Kidney (tissue), 14 donors: ENCODE data around the gene XYLT1. TPM values are rescaled to one million over a fixed set of nuclear protein-coding genes. Genes with fewer than 3 reads are reported as not detected.

ENCODE experiments used
- DNase-seq, 5 donors: peaks; one replicate each; pipeline ENCODE4 v3.0.0-alpha.2; 2013 to 2020
- FAIRE-seq: peaks from 2 replicates; lab custom pipeline; 2012; peaks lifted over from hg19 to GRCh38; lab: Jason Lieb, UNC
- H3K27ac ChIP-seq, 2 donors: one replicate each; pipeline ENCODE4 v1.7.0; 2013; ENCODE audit warnings: low read depth in 2 of 2, low read length in 2 of 2, inconsistent platforms in 1 of 2
- H3K27me3 ChIP-seq: one replicate; pipeline ENCODE4 v1.7.1; 2013; ENCODE audit warnings: low read length, inconsistent platforms; ENCODE audit not compliant: control insufficient read depth, insufficient read depth
- H3K36me3 ChIP-seq, 3 donors: one replicate each; pipeline versions ENCODE4 v1.7.0 to v1.7.1; 2013; ENCODE audit warnings: low read length in 3 of 3, control low read depth in 1 of 3, inconsistent platforms in 1 of 3; ENCODE audit not compliant: insufficient read depth in 3 of 3, control insufficient read depth in 2 of 3
- H3K4me1 ChIP-seq, 3 donors: one replicate each; pipeline versions ENCODE4 v1.7.0 to v1.7.1; 2013; ENCODE audit warnings: low read length in 3 of 3, inconsistent platforms in 1 of 3, low read depth in 1 of 3; ENCODE audit not compliant: control insufficient read depth in 2 of 3, insufficient read depth in 2 of 3
- H3K4me3 ChIP-seq, 3 donors: one replicate each; pipeline versions ENCODE4 v1.7.0 to v1.8.1; 2013; ENCODE audit warnings: low read length in 3 of 3, control low read depth in 1 of 3, inconsistent platforms in 1 of 3
- H3K9ac ChIP-seq, 3 donors: one replicate each; pipeline versions ENCODE4 v1.7.0 to v1.7.1; 2013; ENCODE audit warnings: low read length in 3 of 3, control low read depth in 1 of 3, inconsistent platforms in 1 of 3
- H3K9me3 ChIP-seq, 3 donors: one replicate each; pipeline versions ENCODE4 v1.7.0 to v1.7.1; 2013; ENCODE audit warnings: low read length in 3 of 3, control low read depth in 1 of 3, inconsistent platforms in 1 of 3; ENCODE audit not compliant: control insufficient read depth in 2 of 3, insufficient read depth in 1 of 3
- CTCF ChIP-seq: IDR thresholded peaks from 3 replicates; pipeline ENCODE4 v1.5.1; 2012; ENCODE audit warnings: mild to moderate bottlenecking, moderate library complexity, borderline replicate concordance; ENCODE audit not compliant: insufficient read depth; ENCODE audit errors: extremely low read depth
- intact Hi-C: fragments of 100-400 bp; cut with DNase I; formaldehyde crosslinking; loops from one replicate; pipeline ENCODE4 v1.11.1; 2022
- polyA plus RNA-seq: library from polyadenylated mRNA; stranded (reverse); fragments of 350-450 nt; fragmentation: Illumina TruSeq; extraction: RNeasy Lipid Tissue Mini Kit (QIAGEN cat#74804); gene quantifications from one replicate; pipeline ENCODE4 v1.2.3, GENCODE V29; 2014; ENCODE audit warnings: low read depth, low replicate concordance; ENCODE audit not compliant: insufficient read depth
- total RNA-seq: library from RNA; stranded (reverse); fragmentation: NEBNext Ultra II Directional; extraction: Animal tissue kit (Norgen Biotek cat#: 25700); gene quantifications from one replicate; pipeline ENCODE4 v1.2.1, GENCODE V29; 2021
- donor health status: control.
- donor health status: control.
- donor health status: control.
- donor health status: control.
- donor health status: control.
- donor health status: DM: yes; HTN: yes; CAD: no.
- donor health status: Normal renal cell carcinoma (clear cell type).

XYLT1 gene
- total and polyA plus RNA-seq, 2 donors from 2014 or later = 0.52 to 7.6 TPM

GRCh38 chr16:17461951-17462729, 8.6 kb downstream of the XYLT1 start:
- Histone ChIP-seq H3K4me1 (no peaks in the 10 kb centered on the region), H3K36me3 (no peaks in the 10 kb centered on the region), H3K4me3 (no peak overlapping the region), H3K27ac (no peak overlapping the region), H3K27me3 (no peaks in the 10 kb centered on the region), H3K9ac (no peak overlapping the region), H3K9me3 (no peaks in the 10 kb centered on the region)
- no peak for TF ChIP-seq CTCF
- no peak for FAIRE-seq
- no peak for DNase-seq
- intact Hi-C loops = no loop called here

- Histone ChIP-seq H3K4me3 (no peak overlapping the region), H3K4me1 (no peaks in the 10 kb centered on the region), H3K27ac (no peak overlapping the region), H3K9me3 (no peaks in the 10 kb centered on the region), H3K27me3 (no peaks in the 10 kb centered on the region), H3K36me3 (no peaks in the 10 kb centered on the region), H3K9ac (no peak overlapping the region)
- TF ChIP-seq CTCF = no peak
- no peak for DNase-seq
- intact Hi-C loops = no loop called here
- FAIRE-seq = no peak
Observed at GRCh38 chr16:17460890-17461289, 9.9 kb downstream of the XYLT1 start.

GRCh38 chr16:17459903-17460521, 10.7 kb downstream of the XYLT1 start:
- Histone ChIP-seq H3K4me3 (no peak overlapping the region), H3K36me3 (no peaks in the 10 kb centered on the region), H3K27ac (no peak overlapping the region), H3K9me3 (no peaks in the 10 kb centered on the region), H3K27me3 (no peaks in the 10 kb centered on the region), H3K9ac (no peak overlapping the region), H3K4me1 (no peaks in the 10 kb centered on the region)
- FAIRE-seq (no peak), DNase-seq (peak in 1 of 5 donors; percentile 15)
- TF ChIP-seq CTCF = no peak
- intact Hi-C loops = no loop called here
